ENCODE data around the gene F13A1. TPM values are rescaled to one million over a fixed set of nuclear protein-coding genes. Genes with fewer than 3 reads are reported as not detected.

The F13A1 gene
- total and polyA plus RNA-seq, 8 donors: 1.7 to 58.7 (median 10.4) TPM

- FAIRE-seq (no peak), DNase-seq (no peak), ATAC-seq (no peak)
- H3K27me3 ChIP-seq: no peaks in the 10 kb centered on the region
- no peaks in the 10 kb centered on the region for H3K9me3 ChIP-seq
- TF ChIP-seq CTCF (IDR thresholded peaks at IDR 0.05): no peak
- no peak overlapping the region for H3K27ac ChIP-seq
- intact Hi-C loops (cut with DNase I): no loop called here
- no peaks in the 10 kb centered on the region for H3K36me3 ChIP-seq
- H3K4me3 ChIP-seq: no peak overlapping the region
- 57 to 78% methylated on average over 1 of the region's 1 CpG for WGBS, 2 donors
- no peaks in the 10 kb centered on the region for H3K4me1 ChIP-seq
Measured at GRCh38 chr6:6121943-6122342, 198.5 kb downstream of the F13A1 start.

GRCh38 chr6:6105472-6106036 is 214.9 kb downstream of the F13A1 start:
- DNase-seq (no peak), FAIRE-seq (no peak), ATAC-seq (no peak)
- TF ChIP-seq CTCF (IDR thresholded peaks at IDR 0.05): no peak
- no peaks in the 10 kb centered on the region for H3K36me3 ChIP-seq
- no peaks in the 10 kb centered on the region for H3K9me3 ChIP-seq
- no peak overlapping the region for H3K27ac ChIP-seq
- no peak overlapping the region for H3K4me3 ChIP-seq
- intact Hi-C loops (cut with DNase I): no loop called here
- H3K27me3 ChIP-seq: no peaks in the 10 kb centered on the region
- no peaks in the 10 kb centered on the region for H3K4me1 ChIP-seq

Small RNA genes within 50 kb of the gene (microRNA-seq; reads per million reads assigned to microRNA genes)
- 0 reads per million in 2 donors for gene MIR5683
- 0 reads per million in 2 donors for gene MIR7853

All from pancreas (tissue), 10 donors.